Fibroblast of lung (primary cell): ENCODE measurements around the gene TPSD1. TPM values are rescaled to one million over a fixed set of nuclear protein-coding genes. Genes with fewer than 3 reads are reported as not detected.
"Not testable (repeated sequence)": the region's sequence is repeated elsewhere in the genome, so short reads cannot be mapped to it uniquely, and the experiment has no call there.

Experiments used
- DNase-seq, 2 donors: peaks; one replicate each; pipeline versions ENCODE4 v3.0.0 to v3.0.0-alpha.2; 2010; ENCODE audit warnings: low read depth in 2 of 2
- H2AFZ ChIP-seq: 2 replicates; pipeline ENCODE4 v1.5.1; 2012; ENCODE audit warnings: low read length, control low read depth, inconsistent platforms
- H3K27ac ChIP-seq: 2 replicates; pipeline ENCODE4 v1.5.1; 2011; ENCODE audit warnings: low read length, control low read depth; ENCODE audit not compliant: insufficient read depth
- H3K27me3 ChIP-seq: 2 replicates; pipeline ENCODE4 v1.5.1; 2011; ENCODE audit warnings: mild to moderate bottlenecking, low read length; ENCODE audit not compliant: control insufficient read depth, insufficient read depth
- H3K36me3 ChIP-seq: 2 replicates; pipeline ENCODE4 v1.5.1; 2011; ENCODE audit warnings: low read length; ENCODE audit not compliant: control insufficient read depth, insufficient read depth
- H3K4me1 ChIP-seq: 2 replicates; pipeline ENCODE4 v1.5.1; 2011; ENCODE audit warnings: low read length; ENCODE audit not compliant: control insufficient read depth, insufficient read depth; ENCODE audit errors: extremely low read depth
- H3K4me2 ChIP-seq: 2 replicates; pipeline ENCODE4 v1.5.1; 2011; ENCODE audit warnings: low read length, control low read depth; ENCODE audit not compliant: insufficient read depth; ENCODE audit errors: extremely low read depth
- H3K4me3 ChIP-seq, 4 experiments: fragments of 200-600 bp in 1 of 4; sonication (generic) in 1 of 4; replicated peaks in 1 of 4; 2 replicates each; pipeline ENCODE4 v1.5.1; 2011 to 2016; ENCODE audit warnings: low read length in 4 of 4, low read depth in 3 of 4, mild to moderate bottlenecking in 3 of 4, control low read depth in 2 of 4, inconsistent platforms in 1 of 4, mixed read lengths in 1 of 4; ENCODE audit not compliant: insufficient read depth in 1 of 4; ENCODE audit errors: control extremely low read depth in 1 of 4
- H3K79me2 ChIP-seq: 2 replicates; pipeline ENCODE4 v1.5.1; 2012; ENCODE audit warnings: mild to moderate bottlenecking, low read length, inconsistent platforms; ENCODE audit not compliant: control insufficient read depth, insufficient read depth
- H3K9ac ChIP-seq: 2 replicates; pipeline ENCODE4 v1.5.1; 2011; ENCODE audit warnings: mild to moderate bottlenecking, low read length, control low read depth; ENCODE audit not compliant: insufficient read depth
- H3K9me3 ChIP-seq: 2 replicates; pipeline ENCODE4 v1.5.1; 2012; ENCODE audit warnings: low read depth, low read length; ENCODE audit not compliant: control insufficient read depth, insufficient read depth
- H4K20me1 ChIP-seq: 2 replicates; pipeline ENCODE4 v1.5.1; 2011; ENCODE audit warnings: low read length; ENCODE audit not compliant: control insufficient read depth, insufficient read depth; ENCODE audit errors: extremely low read depth
- CTCF ChIP-seq, 2 donors: IDR thresholded peaks in 1 of 2; conservative IDR thresholded peaks in 1 of 2; 1 replicate in 1 of 2; 2 replicates in 1 of 2; pipeline ENCODE4 v1.5.1; 2011 to 2012; ENCODE audit warnings: low read length in 2 of 2, control low read depth in 1 of 2, inconsistent platforms in 1 of 2, low read depth in 1 of 2, mild to moderate bottlenecking in 1 of 2
- EZH2 ChIP-seq: IDR thresholded peaks from 2 replicates; pipeline ENCODE4 v1.5.1; 2012; ENCODE audit warnings: low read length, control low read depth, mild to moderate bottlenecking; ENCODE audit errors: missing control alignments
- polyA plus RNA-seq, 2 donors: library from polyadenylated mRNA; depleted of rRNA in 1 of 2; stranded (reverse) in 1 of 2; unstranded in 1 of 2; fragments of >200 nt; gene quantifications; 2 replicates each; pipeline ENCODE4 v1.2.1, GENCODE V29; 2011 to 2012; ENCODE audit warnings: missing spikeins in 1 of 2
- total RNA-seq: library from RNA; depleted of rRNA; stranded (reverse); fragments of >200 nt; gene quantifications from 2 replicates; pipeline ENCODE4 v1.2.1, GENCODE V29; 2014

TPSD1 gene
- total and polyA plus RNA-seq, 2 donors (not counting 1 experiment from before 2014, with no cell fraction given), result not detected

GRCh38 chr16:1295465-1295864 is 39.6 kb downstream of the TPSD1 start:
- H3K27ac ChIP-seq, result no peak overlapping the region
- H3K9ac ChIP-seq, result no peak overlapping the region
- no peaks in the 10 kb centered on the region for H4K20me1 ChIP-seq
- TF ChIP-seq EZH2, result no peak
- no peak for TF ChIP-seq CTCF (conservative IDR thresholded peaks at IDR 0.05 in 1 of 2, IDR thresholded peaks at IDR 0.05 in 1 of 2; ENCODE audit: low read depth in 1 of 2, low read length in 2 of 2)
- no peak overlapping the region for H3K4me2 ChIP-seq
- H2AFZ ChIP-seq, result no peak overlapping the region
- H3K36me3 ChIP-seq, result no peaks in the 10 kb centered on the region
- no peak for DNase-seq
- peaks cover 5% of the 10 kb centered on the region for H3K4me1 ChIP-seq
- H3K79me2 ChIP-seq, result no peaks in the 10 kb centered on the region
- no peaks in the 10 kb centered on the region for H3K27me3 ChIP-seq
- no peak overlapping the region for H3K4me3 ChIP-seq
- H3K9me3 ChIP-seq, result no peaks in the 10 kb centered on the region

- not testable (repeated sequence) for H3K4me1 ChIP-seq, H3K27me3 ChIP-seq, H3K36me3 ChIP-seq, DNase-seq, H3K4me2 ChIP-seq, H3K4me3 ChIP-seq, H3K27ac ChIP-seq, H4K20me1 ChIP-seq, H3K79me2 ChIP-seq, H3K9ac ChIP-seq, H2AFZ ChIP-seq, H3K9me3 ChIP-seq
Measured at GRCh38 chr16:1296688-1297017, 40.8 kb downstream of the TPSD1 start.

- Histone ChIP-seq H3K27ac (peak overlapping the region; percentile 16), H2AFZ (no peak overlapping the region), H3K4me3 (no peak overlapping the region)
Measured at GRCh38 chr16:1297018-1297696, 41.3 kb downstream of the TPSD1 start.

More at GRCh38 chr16:1297018-1297696, 41.3 kb downstream of the TPSD1 start:
- H3K79me2 ChIP-seq, result no peaks in the 10 kb centered on the region
- H4K20me1 ChIP-seq, result no peaks in the 10 kb centered on the region
- no peak overlapping the region for H3K4me2 ChIP-seq
- H3K27me3 ChIP-seq, result no peaks in the 10 kb centered on the region
- H3K4me1 ChIP-seq, result peaks cover 5% of the 10 kb centered on the region
- peak overlapping the region; percentile 16 for H3K9ac ChIP-seq
- H3K36me3 ChIP-seq, result no peaks in the 10 kb centered on the region
- H3K9me3 ChIP-seq, result no peaks in the 10 kb centered on the region
- peak in 1 of 2 donors; percentile 65 for DNase-seq
- TF ChIP-seq EZH2, result no peak
- TF ChIP-seq CTCF (conservative IDR thresholded peaks at IDR 0.05 in 1 of 2, IDR thresholded peaks at IDR 0.05 in 1 of 2; ENCODE audit: low read depth in 1 of 2, low read length in 2 of 2), result no peak
